Sigmoid colon (tissue), 4 donors: ENCODE measurements around the gene SLC2A11.

Experiments
- EP300 ChIP-seq, 4 donors: sonication (generic); formaldehyde crosslinking; IDR thresholded peaks; one replicate each; pipeline ENCODE4 v1.6.1; 2017; ENCODE audit warnings: antibody characterized with exemption in 4 of 4
- POLR2A ChIP-seq, 2 donors: fragments of 450-650 bp; IDR thresholded peaks; one replicate each; pipeline ENCODE4 v1.6.1; 2016; ENCODE audit warnings: antibody characterized with exemption in 2 of 2, mild to moderate bottlenecking in 2 of 2, moderate library complexity in 2 of 2
- TF ChIP-seq, protein P1 (sequence below), 4 experiments: fragments of 450-650 bp in 3 of 4; fragments of 200-600 bp in 1 of 4; IDR thresholded peaks; one replicate each; pipeline ENCODE4 v1.5.1; 2016 to 2019; ENCODE audit warnings: antibody characterized with exemption in 4 of 4, mild to moderate bottlenecking in 3 of 4, moderate library complexity in 2 of 4

DNA sequence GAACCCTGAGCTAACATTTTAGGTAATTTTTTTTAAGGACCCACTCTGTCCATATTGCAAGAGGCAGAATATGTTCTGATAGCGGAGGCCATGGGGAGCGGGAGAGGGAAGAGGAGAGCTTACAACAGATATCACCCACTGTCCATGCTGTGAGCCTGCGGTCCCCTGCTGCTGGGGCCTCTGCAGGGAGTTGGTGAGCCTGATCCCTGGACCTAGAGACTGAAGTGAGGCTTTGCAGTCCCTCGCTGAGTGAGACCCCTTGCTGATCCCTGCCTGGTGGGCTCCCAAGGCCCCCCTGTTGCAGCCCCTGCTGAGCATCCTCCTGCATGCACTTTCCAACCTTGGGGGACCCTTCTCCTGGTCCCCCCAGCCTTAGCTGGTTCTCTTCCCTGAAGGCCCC lies 49.0 kb downstream of the SLC2A11 start:
- TF ChIP-seq, protein P1, sequence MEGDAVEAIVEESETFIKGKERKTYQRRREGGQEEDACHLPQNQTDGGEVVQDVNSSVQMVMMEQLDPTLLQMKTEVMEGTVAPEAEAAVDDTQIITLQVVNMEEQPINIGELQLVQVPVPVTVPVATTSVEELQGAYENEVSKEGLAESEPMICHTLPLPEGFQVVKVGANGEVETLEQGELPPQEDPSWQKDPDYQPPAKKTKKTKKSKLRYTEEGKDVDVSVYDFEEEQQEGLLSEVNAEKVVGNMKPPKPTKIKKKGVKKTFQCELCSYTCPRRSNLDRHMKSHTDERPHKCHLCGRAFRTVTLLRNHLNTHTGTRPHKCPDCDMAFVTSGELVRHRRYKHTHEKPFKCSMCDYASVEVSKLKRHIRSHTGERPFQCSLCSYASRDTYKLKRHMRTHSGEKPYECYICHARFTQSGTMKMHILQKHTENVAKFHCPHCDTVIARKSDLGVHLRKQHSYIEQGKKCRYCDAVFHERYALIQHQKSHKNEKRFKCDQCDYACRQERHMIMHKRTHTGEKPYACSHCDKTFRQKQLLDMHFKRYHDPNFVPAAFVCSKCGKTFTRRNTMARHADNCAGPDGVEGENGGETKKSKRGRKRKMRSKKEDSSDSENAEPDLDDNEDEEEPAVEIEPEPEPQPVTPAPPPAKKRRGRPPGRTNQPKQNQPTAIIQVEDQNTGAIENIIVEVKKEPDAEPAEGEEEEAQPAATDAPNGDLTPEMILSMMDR (IDR thresholded peaks at IDR 0.05) = no peak
- no peak for TF ChIP-seq EP300 (IDR thresholded peaks at IDR 0.05)
- TF ChIP-seq POLR2A (IDR thresholded peaks at IDR 0.05) = no peak
